GF-D8 (cell line): ENCODE results near the gene RHOH.
"Not testable (repeated sequence)": the region's sequence is repeated elsewhere in the genome, so short reads cannot be mapped to it uniquely, and the experiment has no call there.

Source experiments
- DNase-seq: peaks from one replicate; lab custom pipeline; 2025; lab: John Stamatoyannopoulos, UW

RHOH gene

GRCh38 chr4:40262077-40262528 lies 65.3 kb downstream of the RHOH start:
- DNase-seq, result no peak

GRCh38 chr4:40262861-40263260 lies 66.0 kb downstream of the RHOH start:
- DNase-seq, result no peak

- no peak for DNase-seq
These were observed 67.7 kb downstream of the RHOH start for GRCh38 chr4:40264497-40264896.

- DNase-seq, result peak; percentile 53
These were observed 68.4 kb downstream of the RHOH start for GRCh38 chr4:40264995-40265909.

GRCh38 chr4:40265910-40266274 lies 69.1 kb downstream of the RHOH start:
- DNase-seq, result no peak

- DNase-seq, result no peak
These were observed 72.3 kb downstream of the RHOH start for GRCh38 chr4:40269133-40269532.

GRCh38 chr4:40270609-40271008 lies 73.8 kb downstream of the RHOH start:
- no peak for DNase-seq

GRCh38 chr4:40275065-40275730 lies 78.4 kb downstream of the RHOH start:
- no peak for DNase-seq

GRCh38 chr4:40276546-40276945 lies 79.7 kb downstream of the RHOH start:
- DNase-seq, result no peak

GRCh38 chr4:40280586-40280985 lies 83.8 kb downstream of the RHOH start:
- DNase-seq, result no peak

- DNase-seq, result no peak
These were observed 84.3 kb downstream of the RHOH start for GRCh38 chr4:40281099-40281498.

GRCh38 chr4:40281913-40282312 lies 85.1 kb downstream of the RHOH start:
- no peak for DNase-seq

GRCh38 chr4:40282857-40283256 lies 86.0 kb downstream of the RHOH start:
- DNase-seq, result not testable (repeated sequence)

GRCh38 chr4:40283413-40283812 lies 86.6 kb downstream of the RHOH start:
- no peak for DNase-seq

- DNase-seq, result no peak
These were observed 87.1 kb downstream of the RHOH start for GRCh38 chr4:40283968-40284367.

- DNase-seq, result no peak
These were observed 88.9 kb downstream of the RHOH start for GRCh38 chr4:40285692-40286091.

GRCh38 chr4:40288566-40288965 lies 91.7 kb downstream of the RHOH start:
- no peak for DNase-seq

- DNase-seq, result peak; percentile 23
These were observed 92.7 kb downstream of the RHOH start for GRCh38 chr4:40289366-40290188.

GRCh38 chr4:40290611-40291186 lies 93.9 kb downstream of the RHOH start:
- DNase-seq, result not testable (repeated sequence)

- no peak for DNase-seq
These were observed 95.5 kb downstream of the RHOH start for GRCh38 chr4:40292313-40292759.

- no peak for DNase-seq
These were observed 97.5 kb downstream of the RHOH start for GRCh38 chr4:40294339-40294738.

- not testable (repeated sequence) for DNase-seq
These were observed 98.2 kb downstream of the RHOH start for GRCh38 chr4:40295030-40295429.
